HG03108 (cell line): ENCODE measurements around the gene CORO2B.
"Not testable (repeated sequence)": the region's sequence is repeated elsewhere in the genome, so short reads cannot be mapped to it uniquely, and the experiment has no call there.

Experiments used
- ATAC-seq: cut with Tn5 transposase; IDR thresholded peaks from one replicate; pipeline ENCODE4 v1.9.1; 2021; ENCODE audit warnings: moderate library complexity; ENCODE audit not compliant: unreplicated experiment

Gene CORO2B

GRCh38 chr15:68718468-68718867 is 139.7 kb downstream of the CORO2B start:
- no peak for ATAC-seq

- ATAC-seq, result no peak
Measured at GRCh38 chr15:68719051-68719450, 140.3 kb downstream of the CORO2B start.

- ATAC-seq, result no peak
Measured at GRCh38 chr15:68719672-68720071, 140.9 kb downstream of the CORO2B start.

GRCh38 chr15:68721886-68722285 is 143.1 kb downstream of the CORO2B start:
- ATAC-seq, result no peak

GRCh38 chr15:68725736-68726135 is 146.9 kb downstream of the CORO2B start:
- ATAC-seq, result no peak

- ATAC-seq, result no peak
Measured at GRCh38 chr15:68726246-68726645, 147.5 kb downstream of the CORO2B start.

- ATAC-seq, result no peak
Measured at GRCh38 chr15:68729789-68730411, 151.1 kb downstream of the CORO2B start.

GRCh38 chr15:68730471-68730919 is 151.7 kb downstream of the CORO2B start:
- no peak for ATAC-seq

DNA sequence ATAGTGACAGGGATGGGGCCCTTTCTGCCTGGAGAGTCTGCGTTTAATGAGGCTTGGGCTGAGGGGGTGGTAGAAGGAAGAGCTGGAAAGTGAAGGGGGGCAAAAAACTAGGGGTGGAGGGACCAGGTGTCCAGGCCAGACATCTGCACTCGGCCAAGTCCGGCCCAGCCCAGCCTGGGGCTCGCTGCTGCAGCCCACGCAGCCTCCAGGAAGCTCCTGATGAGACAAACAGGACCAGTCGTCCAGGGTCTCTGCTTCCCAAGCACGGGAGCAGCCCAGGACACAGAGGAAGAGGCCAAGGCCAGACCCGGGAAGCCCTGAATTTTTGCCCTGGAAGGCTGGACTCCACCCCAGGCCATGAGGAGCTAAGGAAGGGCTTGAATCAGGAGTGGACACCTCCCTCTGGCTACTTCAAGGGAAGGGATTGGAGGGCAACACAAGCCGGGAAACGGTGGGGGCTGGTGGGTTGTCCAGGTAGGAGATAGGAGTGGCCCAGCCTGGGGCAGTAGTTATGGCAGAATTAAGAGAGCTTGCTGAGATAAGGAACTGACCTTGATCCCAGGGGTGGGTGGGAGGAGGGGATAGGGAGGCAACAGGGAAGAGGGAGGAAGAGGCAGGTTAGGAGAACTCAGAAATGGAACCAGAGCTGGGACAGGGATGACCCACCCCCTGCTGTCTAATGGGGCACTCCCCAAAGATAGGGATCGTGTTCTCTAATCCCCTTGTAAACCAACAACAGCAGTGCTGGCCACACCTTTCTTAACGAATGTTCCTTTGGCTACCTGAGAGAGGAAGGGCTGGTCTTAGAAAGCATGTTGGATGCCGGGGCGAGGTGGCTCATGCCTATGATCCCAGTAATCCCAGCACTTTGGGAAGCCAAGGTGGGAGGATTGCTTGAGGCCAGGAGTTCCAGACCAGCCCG is 152.4 kb downstream of the CORO2B start:
- no peak for ATAC-seq

GRCh38 chr15:68732451-68732850 is 153.7 kb downstream of the CORO2B start:
- ATAC-seq, result no peak

GRCh38 chr15:68733666-68734065 is 154.9 kb downstream of the CORO2B start:
- ATAC-seq, result no peak

- ATAC-seq, result no peak
Measured at GRCh38 chr15:68734352-68734751, 155.6 kb downstream of the CORO2B start.

GRCh38 chr15:68734881-68735280 is 156.1 kb downstream of the CORO2B start:
- ATAC-seq, result no peak

DNA sequence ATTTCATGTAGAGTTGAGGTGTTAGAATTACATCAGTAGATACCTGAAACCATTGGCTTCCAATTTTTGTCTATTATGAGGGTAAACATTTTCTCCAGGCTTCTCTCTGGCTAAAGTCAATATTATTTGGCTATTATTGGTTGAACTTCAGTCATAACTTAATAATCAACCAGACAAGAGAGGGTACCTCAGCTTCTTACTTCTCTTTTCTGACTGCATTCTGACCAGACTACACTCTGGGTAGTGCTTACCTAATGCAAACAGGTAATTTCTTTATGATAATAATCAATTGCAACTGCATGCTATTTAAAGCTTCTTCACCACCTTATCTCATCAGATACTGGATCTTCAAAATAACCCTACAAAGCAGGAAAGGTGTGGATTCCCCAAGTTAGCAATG is 156.8 kb downstream of the CORO2B start:
- no peak for ATAC-seq

- no peak for ATAC-seq
Measured at GRCh38 chr15:68739390-68740080, 160.7 kb downstream of the CORO2B start.

DNA sequence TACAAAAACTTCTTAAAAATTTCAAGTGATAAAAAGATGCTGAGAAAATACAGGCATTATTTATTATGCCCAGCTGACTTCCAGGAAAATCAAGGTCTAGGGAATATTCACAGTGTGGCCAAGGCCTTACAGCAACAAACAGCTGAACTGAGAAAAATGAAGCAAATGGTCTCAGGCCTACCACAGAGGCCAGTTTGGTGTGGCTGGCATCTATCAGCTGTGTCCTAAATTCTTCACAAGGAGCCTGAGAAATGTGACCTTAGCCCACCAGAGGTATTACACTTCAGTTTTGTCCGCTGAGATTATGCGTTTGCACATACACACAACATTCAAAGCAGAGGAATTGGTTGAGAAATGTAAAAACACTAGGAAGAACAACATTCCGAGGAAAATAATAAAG is 164.5 kb downstream of the CORO2B start:
- ATAC-seq, result no peak

DNA sequence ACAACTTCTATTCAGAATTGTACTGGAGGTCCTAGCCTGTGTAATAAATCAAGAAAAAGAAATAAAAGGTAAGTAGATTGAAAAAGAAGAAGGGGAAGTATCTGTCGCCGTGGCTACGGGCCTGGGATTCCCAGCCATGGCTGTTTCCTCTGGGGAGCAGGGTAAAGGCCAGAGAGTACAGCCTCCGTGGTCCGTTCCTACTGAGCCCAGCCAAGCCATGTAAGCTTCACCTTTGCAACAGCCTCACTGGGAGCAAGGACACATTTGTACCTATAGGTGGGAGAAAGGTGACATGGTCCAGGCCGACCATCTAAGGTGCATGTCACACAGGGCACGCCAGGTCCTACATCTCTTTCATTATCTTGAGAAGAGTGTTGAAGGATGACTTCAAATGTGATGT is 170.6 kb downstream of the CORO2B start:
- ATAC-seq, result no peak

- no peak for ATAC-seq
Measured at GRCh38 chr15:68749793-68750192, 171.0 kb downstream of the CORO2B start.

GRCh38 chr15:68751622-68752021 is 172.8 kb downstream of the CORO2B start:
- ATAC-seq, result no peak

GRCh38 chr15:68755731-68756130 is 176.9 kb downstream of the CORO2B start:
- ATAC-seq, result no peak

GRCh38 chr15:68759982-68760579 is 181.3 kb downstream of the CORO2B start:
- not testable (repeated sequence) for ATAC-seq
